HCT116 (cell line): ENCODE measurements around the gene HOXB9.

ENCODE experiments used
- CTCF ChIP-seq, 3 experiments: fragments of 200-600 bp in 1 of 3; sonication (generic) in 1 of 3; IDR thresholded peaks in 2 of 3; conservative IDR thresholded peaks in 1 of 3; 2 replicates each; pipeline ENCODE4 v1.5.1; 2012 to 2017; ENCODE audit warnings: low read depth in 2 of 3, low read length in 2 of 3, antibody characterized with exemption in 1 of 3, borderline replicate concordance in 1 of 3, control low read depth in 1 of 3, mild to moderate bottlenecking in 1 of 3, mixed read lengths in 1 of 3, mixed run types in 1 of 3, moderate library complexity in 1 of 3; ENCODE audit not compliant: insufficient read depth in 1 of 3
- EZH2 ChIP-seq: fragments of 200-600 bp; sonication (generic); IDR thresholded peaks from 2 replicates; pipeline ENCODE4 v1.6.1; 2017; ENCODE audit warnings: antibody characterized with exemption, mixed run types
- JUND ChIP-seq: IDR thresholded peaks from 2 replicates; pipeline ENCODE4 v1.6.1; 2012
- MAX ChIP-seq: IDR thresholded peaks from 2 replicates; pipeline ENCODE4 v1.6.1; 2012
- POLR2A ChIP-seq: IDR thresholded peaks from 2 replicates; pipeline ENCODE4 v1.7.0; 2011; ENCODE audit warnings: borderline replicate concordance; ENCODE audit not compliant: insufficient read depth, insufficient read length; ENCODE audit errors: extremely low read depth
- RAD21 ChIP-seq: IDR thresholded peaks from 2 replicates; pipeline ENCODE4 v1.6.1; 2012; ENCODE audit warnings: low read depth, mild to moderate bottlenecking
- REST ChIP-seq: IDR thresholded peaks from 2 replicates; pipeline ENCODE4 v1.6.1; 2012; ENCODE audit warnings: low read depth
- YY1 ChIP-seq: IDR thresholded peaks from 2 replicates; pipeline ENCODE4 v1.6.1; 2011; ENCODE audit warnings: low read length, low read depth, moderate library complexity, mild to moderate bottlenecking; ENCODE audit not compliant: insufficient replicate concordance; ENCODE audit errors: extremely low read depth

GRCh38 chr17:48603959-48604769 is 22.0 kb downstream of the HOXB9 start:
- peak in 1 of 3 experiments; percentile 18; a peak in 2 of 6 replicates for TF ChIP-seq CTCF (IDR thresholded peaks at IDR 0.05 in 2 of 3, conservative IDR thresholded peaks at IDR 0.05 in 1 of 3; ENCODE audit: borderline replicate concordance in 1 of 3, insufficient read depth in 1 of 3, low read depth in 2 of 3, low read length in 2 of 3)
- peak; percentile 35 for TF ChIP-seq POLR2A
- TF ChIP-seq REST: no peak
- TF ChIP-seq EZH2: no peak
- TF ChIP-seq JUND: no peak
- TF ChIP-seq MAX: no peak
- no peak for TF ChIP-seq RAD21
- TF ChIP-seq YY1: peak; percentile 56
